CD4-positive, alpha-beta T cell treated with Interleukin-4 for 4 hours (primary cell): ENCODE measurements around the gene HBA1.
"Not testable (repeated sequence)": the region's sequence is repeated elsewhere in the genome, so short reads cannot be mapped to it uniquely, and the experiment has no call there.

Experiments
- DNase-seq: peaks from one replicate; pipeline ENCODE4 v3.0.0-alpha.2; 2020

Gene HBA1

GRCh38 chr16:160242-160641, 16.2 kb upstream of the HBA1 start:
- DNase-seq = not testable (repeated sequence)

- no peak for DNase-seq
Measured at GRCh38 chr16:160691-161190, 15.7 kb upstream of the HBA1 start.

GRCh38 chr16:162271-162991, 14.0 kb upstream of the HBA1 start:
- DNase-seq = no peak

GRCh38 chr16:163139-163538, 13.3 kb upstream of the HBA1 start:
- not testable (repeated sequence) for DNase-seq

- not testable (repeated sequence) for DNase-seq
Measured at GRCh38 chr16:163696-164095, 12.8 kb upstream of the HBA1 start.

GRCh38 chr16:164134-164823, 12.2 kb upstream of the HBA1 start:
- not testable (repeated sequence) for DNase-seq

- DNase-seq = no peak
Measured at GRCh38 chr16:164827-165538, 11.5 kb upstream of the HBA1 start.

GRCh38 chr16:165539-166374, 10.7 kb upstream of the HBA1 start, which contains the start of gene HBM:
TSS of gene HBM (plus strand) at chr16:165978. CDS start at chr16:165998, 20 bp downstream.
- DNase-seq = no peak

- no peak for DNase-seq
Measured at GRCh38 chr16:166375-167121, 9.9 kb upstream of the HBA1 start.

- DNase-seq = no peak
Measured at GRCh38 chr16:167122-167690, 9.3 kb upstream of the HBA1 start.

- DNase-seq = no peak
Measured at GRCh38 chr16:168424-168823, 8.1 kb upstream of the HBA1 start.

- DNase-seq = no peak
Measured at GRCh38 chr16:169014-169413, 7.5 kb upstream of the HBA1 start.

- DNase-seq = not testable (repeated sequence)
Measured at GRCh38 chr16:170088-170507, 6.4 kb upstream of the HBA1 start.

- DNase-seq = no peak
Measured at GRCh38 chr16:170788-171187, 5.7 kb upstream of the HBA1 start.

GRCh38 chr16:172374-172941, 4.0 kb upstream of the HBA1 start, which contains the start of gene HBA2:
TSS of gene HBA2 (plus strand) at chr16:172876. CDS start at chr16:172913, 37 bp downstream.
- not testable (repeated sequence) for DNase-seq

GRCh38 chr16:173211-173854, 3.1 kb upstream of the HBA1 start:
- DNase-seq = not testable (repeated sequence)

GRCh38 chr16:173928-174769, 2.3 kb upstream of the HBA1 start:
- not testable (repeated sequence) for DNase-seq

- no peak for DNase-seq
Measured at GRCh38 chr16:175011-175949, 1.2 kb upstream of the HBA1 start.
